Coronary artery (tissue), 2 donors: ENCODE measurements around the gene XRCC1.

Experiments used
- DNase-seq: peaks from one replicate; pipeline ENCODE4 v3.0.0-alpha.2; 2017; ENCODE audit warnings: low spot score
- H3K27ac ChIP-seq, 2 donors: fragments of 200-600 bp; sonication (generic); one replicate each; pipeline ENCODE4 v1.5.1; 2016 to 2019
- H3K4me3 ChIP-seq: fragments of 200-600 bp; sonication (generic); 2 replicates; pipeline ENCODE4 v1.5.1; 2016; ENCODE audit warnings: mild to moderate bottlenecking, moderate library complexity
- CTCF ChIP-seq: fragments of 200-600 bp; sonication (generic); IDR thresholded peaks from one replicate; pipeline ENCODE4 v1.5.1; 2019; ENCODE audit warnings: antibody characterized with exemption

Gene XRCC1

GRCh38 chr19:43534305-43534815 lies 41.0 kb downstream of the XRCC1 start:
- Histone ChIP-seq H3K27ac (peak overlapping the region; percentile 85 to 97), H3K4me3 (peak overlapping the region; percentile 80)
- DNase-seq = no peak
- TF ChIP-seq CTCF = no peak

GRCh38 chr19:43533546-43534304 lies 41.6 kb downstream of the XRCC1 start:
- peak; percentile 100 for DNase-seq
- H3K4me3 ChIP-seq = peak overlapping the region; percentile 80
- peak overlapping the region; percentile 85 to 97 for H3K27ac ChIP-seq
- no peak for TF ChIP-seq CTCF

GRCh38 chr19:43532962-43533545 lies 42.3 kb downstream of the XRCC1 start, which contains the start of gene ZNF575:
TSS of gene ZNF575 (plus strand) at chr19:43533188. CDS start at chr19:43534423, 1,235 bp downstream.
- peak within 1 kb of the TSS; percentile 80 for H3K4me3 ChIP-seq
- no peak for TF ChIP-seq CTCF
- peak within 1 kb of the TSS; percentile 85 to 97 for H3K27ac ChIP-seq
- peak; percentile 96 for DNase-seq

- DNase-seq = peak; percentile 85
- Histone ChIP-seq H3K27ac (peak overlapping the region; percentile 68 to 97), H3K4me3 (peak overlapping the region; percentile 80)
- no peak for TF ChIP-seq CTCF
Observed at GRCh38 chr19:43532571-43532961, 42.8 kb downstream of the XRCC1 start.

GRCh38 chr19:43527860-43528622 lies 47.3 kb downstream of the XRCC1 start:
- H3K4me3 ChIP-seq = peak overlapping the region; percentile 98
- peak; percentile 79 for DNase-seq
- H3K27ac ChIP-seq = peak overlapping the region; percentile 77 to 92
- no peak for TF ChIP-seq CTCF

GRCh38 chr19:43526884-43527859 lies 48.2 kb downstream of the XRCC1 start, which contains the start of gene ETHE1:
TSS of gene ETHE1 (minus strand) at chr19:43527201. CDS start at chr19:43527177, 24 bp downstream.
- DNase-seq = peak; percentile 91
- Histone ChIP-seq H3K27ac (peak within 1 kb of the TSS; percentile 77 to 92), H3K4me3 (peak within 1 kb of the TSS; percentile 98)
- no peak for TF ChIP-seq CTCF
